HT1080 (cell line): ENCODE results near the gene LRRC4B. TPM values are rescaled to one million over a fixed set of nuclear protein-coding genes. Genes with fewer than 3 reads are reported as not detected.
"Not testable (repeated sequence)": the region's sequence is repeated elsewhere in the genome, so short reads cannot be mapped to it uniquely, and the experiment has no call there.

Source experiments
- DNase-seq: peaks from one replicate; pipeline ENCODE4 v3.0.0-alpha.2; 2015; ENCODE audit warnings: low read depth
- polyA plus RNA-seq, 2 experiments: library from polyadenylated mRNA; depleted of rRNA; stranded (reverse); fragments of >200 nt; gene quantifications; 2 replicates each; pipeline ENCODE4 v1.2.3, GENCODE V29; 2015
- total RNA-seq: library from RNA; depleted of rRNA; stranded (reverse); fragments of >200 nt; shearing (Covaris generic); gene quantifications from 2 replicates; pipeline ENCODE4 v1.2.3, GENCODE V29; 2014; rRNA removed

LRRC4B gene
- total RNA-seq: 0.03 and 0.08 TPM in 2 replicates
- 0.07 and 0.08 TPM in 2 replicates for polyA plus RNA-seq (2015; cell fraction: cytosol; rRNA removed)
- polyA plus RNA-seq (2015; cell fraction: nucleus; rRNA removed): 0.18 TPM in 1 of 2 replicates, not detected in the other

GRCh38 chr19:50567882-50568727 lies at the start of gene LRRC4B:
TSS of gene LRRC4B (minus strand) at chr19:50568435. CDS start at chr19:50548838, 19,597 bp downstream.
- DNase-seq: no peak

- not testable (repeated sequence) for DNase-seq
These were observed 44.5 kb upstream of the LRRC4B start for GRCh38 chr19:50612504-50613404.

- peak; percentile 52 for DNase-seq
These were observed 39.9 kb upstream of the LRRC4B start for GRCh38 chr19:50607874-50608785.

- no peak for DNase-seq
These were observed 39.2 kb upstream of the LRRC4B start for GRCh38 chr19:50607388-50607787.

- not testable (repeated sequence) for DNase-seq
These were observed 38.0 kb upstream of the LRRC4B start for GRCh38 chr19:50606059-50606836.

GRCh38 chr19:50604264-50605073 lies 36.2 kb upstream of the LRRC4B start:
- not testable (repeated sequence) for DNase-seq

GRCh38 chr19:50602935-50603334 lies 34.7 kb upstream of the LRRC4B start:
- no peak for DNase-seq

- DNase-seq: no peak
These were observed 34.3 kb upstream of the LRRC4B start for GRCh38 chr19:50602496-50602895.

- DNase-seq: no peak
These were observed 33.8 kb upstream of the LRRC4B start for GRCh38 chr19:50602089-50602422.

GRCh38 chr19:50601407-50602088 lies 33.3 kb upstream of the LRRC4B start:
- DNase-seq: no peak

- DNase-seq: no peak
These were observed 31.2 kb upstream of the LRRC4B start for GRCh38 chr19:50599427-50599826.

GRCh38 chr19:50590191-50590590 lies 22.0 kb upstream of the LRRC4B start:
- DNase-seq: no peak

GRCh38 chr19:50581795-50582660 lies 13.8 kb upstream of the LRRC4B start:
- not testable (repeated sequence) for DNase-seq

GRCh38 chr19:50580970-50581634 lies 12.9 kb upstream of the LRRC4B start:
- DNase-seq: peak; percentile 27

- DNase-seq: no peak
These were observed 12.0 kb upstream of the LRRC4B start for GRCh38 chr19:50580240-50580639.

GRCh38 chr19:50576769-50577168 lies 8.5 kb upstream of the LRRC4B start:
- not testable (repeated sequence) for DNase-seq
